Endothelial cell of umbilical vein (primary cell): ENCODE results near the gene PLCB4. TPM values are rescaled to one million over a fixed set of nuclear protein-coding genes. Genes with fewer than 3 reads are reported as not detected.

Experiments
- BruUV-seq: library from RNA; stranded (reverse); fragments of 400-500 nt; replicated peaks from 2 replicates; lab custom pipeline; 2021; lab: Mats Ljungman, UMichigan
- CTCF ChIA-PET: fragments of 300-600, 350-600 bp; sonication (Branson Sonifier 250); formaldehyde crosslinking; loops from one replicate; lab custom pipeline; 2021; ENCODE audit warnings: antibody characterized with exemption, inconsistent platforms; lab: Charles Lee
- POLR2A ChIA-PET: fragments of 300-600, 350-600 bp; sonication (Branson Sonifier 250); formaldehyde crosslinking; loops from one replicate; lab custom pipeline; 2021; ENCODE audit warnings: antibody characterized with exemption, inconsistent platforms; lab: Charles Lee
- DNase-seq: peaks from one replicate; pipeline ENCODE4 v3.0.0-alpha.2; 2011; ENCODE audit warnings: low read depth, low spot score
- FAIRE-seq: peaks from 2 replicates; lab custom pipeline; 2011; peaks lifted over from hg19 to GRCh38; lab: Jason Lieb, UNC
- H2AFZ ChIP-seq: 2 replicates; pipeline ENCODE4 v1.6.0; 2012; ENCODE audit warnings: low read depth, low read length, control low read depth, inconsistent platforms
- H3K27ac ChIP-seq: 2 replicates; pipeline ENCODE4 v1.5.1; 2011; ENCODE audit warnings: low read depth, mild to moderate bottlenecking, control low read depth, low read length, moderate library complexity; ENCODE audit not compliant: insufficient read depth
- H3K27me3 ChIP-seq, 2 experiments: 2 replicates each; pipeline versions ENCODE4 v1.6.0 to v1.6.1; 2011; ENCODE audit warnings: low read length in 2 of 2, mixed read lengths in 1 of 2; ENCODE audit not compliant: control insufficient read depth in 2 of 2, insufficient read depth in 2 of 2
- H3K36me3 ChIP-seq, 2 experiments: 2 replicates in 1 of 2; 3 replicates in 1 of 2; pipeline ENCODE4 v1.5.1; 2011; ENCODE audit warnings: low read length in 2 of 2, mild to moderate bottlenecking in 1 of 2, moderate library complexity in 1 of 2; ENCODE audit not compliant: control insufficient read depth in 2 of 2, insufficient read depth in 2 of 2; ENCODE audit errors: extremely low read depth in 1 of 2
- H3K4me1 ChIP-seq: 3 replicates; pipeline ENCODE4 v1.5.1; 2011; ENCODE audit warnings: mild to moderate bottlenecking, low read length; ENCODE audit not compliant: control insufficient read depth, insufficient read depth; ENCODE audit errors: extremely low read depth
- H3K4me2 ChIP-seq: 2 replicates; pipeline ENCODE4 v1.6.1; 2011; ENCODE audit warnings: low read length, control low read depth, mixed read lengths; ENCODE audit not compliant: insufficient read depth
- H3K4me3 ChIP-seq, 3 experiments: fragments of 200-600 bp in 1 of 3; sonication (generic), shearing (Covaris generic) in 1 of 3; replicated peaks in 1 of 3; 2 replicates each; pipeline ENCODE4 v1.5.1; 2011 to 2016; ENCODE audit warnings: control low read depth in 3 of 3, low read length in 3 of 3, mild to moderate bottlenecking in 2 of 3, inconsistent platforms in 1 of 3, low read depth in 1 of 3, moderate library complexity in 1 of 3; ENCODE audit not compliant: insufficient read depth in 1 of 3
- H3K79me2 ChIP-seq: 2 replicates; pipeline ENCODE4 v1.6.0; 2012; ENCODE audit warnings: low read length, inconsistent platforms; ENCODE audit not compliant: control insufficient read depth, insufficient read depth
- H3K9ac ChIP-seq: replicated peaks from 2 replicates; pipeline ENCODE3; 2011; ENCODE audit warnings: low read length, control low read depth; ENCODE audit not compliant: insufficient read depth; ENCODE audit errors: extremely low read depth
- H3K9me1 ChIP-seq: replicated peaks from 3 replicates; pipeline ENCODE4 v1.6.0; 2011; ENCODE audit warnings: mild to moderate bottlenecking, low read length; ENCODE audit not compliant: control insufficient read depth, insufficient read depth; ENCODE audit errors: extremely low read depth
- H3K9me3 ChIP-seq: replicated peaks from 2 replicates; pipeline ENCODE4 v1.5.1; 2012; ENCODE audit warnings: low read length, inconsistent platforms; ENCODE audit not compliant: control insufficient read depth, insufficient read depth
- H4K20me1 ChIP-seq: replicated peaks from 2 replicates; pipeline ENCODE3; 2011; ENCODE audit warnings: mild to moderate bottlenecking, low read length; ENCODE audit not compliant: control insufficient read depth, insufficient read depth; ENCODE audit errors: extremely low read depth
- CTCF ChIP-seq, 2 donors: IDR thresholded peaks; 1 replicate in 1 of 2; 2 replicates in 1 of 2; pipeline ENCODE4 v1.5.1; 2011; ENCODE audit warnings: low read length in 2 of 2, mild to moderate bottlenecking in 2 of 2, moderate library complexity in 2 of 2, control low read depth in 1 of 2, inconsistent platforms in 1 of 2, low read depth in 1 of 2; ENCODE audit not compliant: insufficient read depth in 1 of 2; ENCODE audit errors: extremely low read depth in 1 of 2
- EZH2 ChIP-seq: IDR thresholded peaks from 2 replicates; pipeline ENCODE4 v1.6.1; 2012; ENCODE audit warnings: borderline replicate concordance, low read depth, mild to moderate bottlenecking, moderate library complexity, low read length, inconsistent platforms; ENCODE audit not compliant: severe bottlenecking
- FOS ChIP-seq: IDR thresholded peaks from 2 replicates; pipeline ENCODE4 v1.6.1; 2011; ENCODE audit warnings: mild to moderate bottlenecking, low read length, moderate library complexity, borderline replicate concordance; ENCODE audit not compliant: insufficient read depth
- GATA2 ChIP-seq: IDR thresholded peaks from 2 replicates; pipeline ENCODE4 v1.7.0; 2011; ENCODE audit warnings: low read depth, mild to moderate bottlenecking, moderate library complexity, mixed read lengths, low read length; ENCODE audit not compliant: insufficient read length, insufficient read depth
- JUN ChIP-seq: IDR thresholded peaks from 2 replicates; pipeline ENCODE4 v1.6.1; 2011; ENCODE audit warnings: borderline replicate concordance, low read depth; ENCODE audit not compliant: insufficient read length, insufficient read depth
- MAX ChIP-seq: IDR thresholded peaks from 2 replicates; pipeline ENCODE4 v1.6.1; 2011; ENCODE audit not compliant: insufficient read depth, insufficient read length
- MYC ChIP-seq: IDR thresholded peaks from one replicate; pipeline ENCODE4 v1.6.1; 2011; ENCODE audit warnings: mild to moderate bottlenecking, low read depth, low read length
- POLR2A ChIP-seq: IDR thresholded peaks from 2 replicates; pipeline ENCODE4 v1.6.1; 2012; ENCODE audit warnings: low read depth, mild to moderate bottlenecking, control low read depth, low read length
- POLR2AphosphoS5 ChIP-seq: IDR thresholded peaks from 2 replicates; pipeline ENCODE4 v1.6.1; 2012; ENCODE audit warnings: low read depth, mild to moderate bottlenecking, control low read depth, low read length, moderate library complexity; ENCODE audit not compliant: insufficient read depth
- dilution Hi-C: fragments of 300-500 bp; cut with MboI; formaldehyde crosslinking; loops from one replicate; pipeline ENCODE4 v1.15.0; 2019; ENCODE audit warnings: low sequenced_read_pairs; ENCODE audit not compliant: extremely low pct_ligation_motif_present
- intact Hi-C: fragments of 100-400 bp; cut with micrococcal nuclease; formaldehyde crosslinking; loops from one replicate; pipeline ENCODE4 v1.10.0; 2022
- polyA plus RNA-seq, 4 experiments: library from polyadenylated mRNA; depleted of rRNA in 3 of 4; stranded (reverse) in 3 of 4; unstranded in 1 of 4; fragments of >200 nt; gene quantifications; 2 replicates each; pipeline versions ENCODE4 v1.2.1 to v1.2.3, GENCODE V29; 2011 to 2012; ENCODE audit warnings: missing spikeins in 1 of 4
- total RNA-seq: library from RNA; stranded (reverse); gene quantifications from 2 replicates; pipeline ENCODE4 v1.2.3, GENCODE V29; 2021

PLCB4 gene
- total and polyA plus RNA-seq, 2 donors (not counting 3 experiments of a cell fraction or from before 2014, with no cell fraction given): 0.37 to 1.7 TPM

DNA sequence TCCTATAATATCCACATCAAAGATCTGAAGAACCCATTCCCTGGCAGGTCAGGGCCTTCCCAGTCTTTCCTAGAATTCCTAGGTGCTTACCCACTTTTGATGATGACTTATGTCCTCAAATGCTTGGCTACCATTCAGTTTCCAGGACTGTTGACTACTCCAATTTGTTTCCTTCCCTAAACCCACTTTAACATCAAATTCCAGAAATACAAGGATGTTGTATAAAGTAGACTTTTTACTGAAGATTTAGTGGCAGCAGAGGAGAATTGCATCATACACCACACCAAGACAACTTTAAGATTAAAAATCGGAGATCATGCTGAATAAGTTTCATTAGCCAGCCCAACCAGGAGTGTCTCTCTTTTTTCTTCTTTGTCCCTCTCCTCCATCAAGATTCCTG, 242.2 kb downstream of the PLCB4 start:
- FAIRE-seq (no peak), DNase-seq (no peak)
- Histone ChIP-seq H3K27me3 (no peaks in the 10 kb centered on the region), H3K36me3 (no peaks in the 10 kb centered on the region), H3K4me3 (no peak overlapping the region), H3K9ac (no peak overlapping the region), H3K4me1 (no peaks in the 10 kb centered on the region), H3K79me2 (no peaks in the 10 kb centered on the region), H3K4me2 (no peak overlapping the region), H4K20me1 (no peaks in the 10 kb centered on the region), H3K9me3 (no peaks in the 10 kb centered on the region), H2AFZ (no peak overlapping the region), H3K27ac (no peak overlapping the region), H3K9me1 (no peaks in the 10 kb centered on the region)
- POLR2A ChIA-PET: no interaction called here
- TF ChIP-seq POLR2A: no peak
- no peak for TF ChIP-seq CTCF (IDR thresholded peaks at IDR 0.05; ENCODE audit: extremely low read depth in 1 of 2, insufficient read depth in 1 of 2, low read depth in 1 of 2, low read length in 2 of 2)
- TF ChIP-seq MAX: no peak
- TF ChIP-seq EZH2: no peak
- TF ChIP-seq JUN: no peak
- no peak for TF ChIP-seq FOS
- TF ChIP-seq GATA2: no peak
- TF ChIP-seq MYC: no peak
- TF ChIP-seq POLR2AphosphoS5: no peak
- dilution Hi-C loops (no loop called here), intact Hi-C loops (no loop called here)
- no TSS peak for BruUV-seq
- CTCF ChIA-PET: no interaction called here
